ENCODE measurements around the gene RASSF4. TPM values are rescaled to one million over a fixed set of nuclear protein-coding genes. Genes with fewer than 3 reads are reported as not detected.

RASSF4 gene
- total and polyA plus RNA-seq, 9 of the 15 experiments (the other 6 are each of a cell fraction or from before 2014, with no cell fraction given) = 0.01 to 0.62 (median 0.11) TPM; not detected in 3

- TF ChIP-seq, protein P1, sequence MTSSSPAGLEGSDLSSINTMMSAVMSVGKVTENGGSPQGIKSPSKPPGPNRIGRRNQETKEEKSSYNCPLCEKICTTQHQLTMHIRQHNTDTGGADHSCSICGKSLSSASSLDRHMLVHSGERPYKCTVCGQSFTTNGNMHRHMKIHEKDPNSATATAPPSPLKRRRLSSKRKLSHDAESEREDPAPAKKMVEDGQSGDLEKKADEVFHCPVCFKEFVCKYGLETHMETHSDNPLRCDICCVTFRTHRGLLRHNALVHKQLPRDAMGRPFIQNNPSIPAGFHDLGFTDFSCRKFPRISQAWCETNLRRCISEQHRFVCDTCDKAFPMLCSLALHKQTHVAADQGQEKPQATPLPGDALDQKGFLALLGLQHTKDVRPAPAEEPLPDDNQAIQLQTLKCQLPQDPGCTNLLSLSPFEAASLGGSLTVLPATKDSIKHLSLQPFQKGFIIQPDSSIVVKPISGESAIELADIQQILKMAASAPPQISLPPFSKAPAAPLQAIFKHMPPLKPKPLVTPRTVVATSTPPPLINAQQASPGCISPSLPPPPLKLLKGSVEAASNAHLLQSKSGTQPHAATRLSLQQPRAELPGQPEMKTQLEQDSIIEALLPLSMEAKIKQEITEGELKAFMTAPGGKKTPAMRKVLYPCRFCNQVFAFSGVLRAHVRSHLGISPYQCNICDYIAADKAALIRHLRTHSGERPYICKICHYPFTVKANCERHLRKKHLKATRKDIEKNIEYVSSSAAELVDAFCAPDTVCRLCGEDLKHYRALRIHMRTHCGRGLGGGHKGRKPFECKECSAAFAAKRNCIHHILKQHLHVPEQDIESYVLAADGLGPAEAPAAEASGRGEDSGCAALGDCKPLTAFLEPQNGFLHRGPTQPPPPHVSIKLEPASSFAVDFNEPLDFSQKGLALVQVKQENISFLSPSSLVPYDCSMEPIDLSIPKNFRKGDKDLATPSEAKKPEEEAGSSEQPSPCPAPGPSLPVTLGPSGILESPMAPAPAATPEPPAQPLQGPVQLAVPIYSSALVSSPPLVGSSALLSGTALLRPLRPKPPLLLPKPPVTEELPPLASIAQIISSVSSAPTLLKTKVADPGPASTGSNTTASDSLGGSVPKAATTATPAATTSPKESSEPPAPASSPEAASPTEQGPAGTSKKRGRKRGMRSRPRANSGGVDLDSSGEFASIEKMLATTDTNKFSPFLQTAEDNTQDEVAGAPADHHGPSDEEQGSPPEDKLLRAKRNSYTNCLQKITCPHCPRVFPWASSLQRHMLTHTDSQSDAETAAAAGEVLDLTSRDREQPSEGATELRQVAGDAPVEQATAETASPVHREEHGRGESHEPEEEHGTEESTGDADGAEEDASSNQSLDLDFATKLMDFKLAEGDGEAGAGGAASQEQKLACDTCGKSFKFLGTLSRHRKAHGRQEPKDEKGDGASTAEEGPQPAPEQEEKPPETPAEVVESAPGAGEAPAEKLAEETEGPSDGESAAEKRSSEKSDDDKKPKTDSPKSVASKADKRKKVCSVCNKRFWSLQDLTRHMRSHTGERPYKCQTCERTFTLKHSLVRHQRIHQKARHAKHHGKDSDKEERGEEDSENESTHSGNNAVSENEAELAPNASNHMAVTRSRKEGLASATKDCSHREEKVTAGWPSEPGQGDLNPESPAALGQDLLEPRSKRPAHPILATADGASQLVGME (CRISPR knock-in tag; IDR thresholded peaks at IDR 0.05) = no peak
- TF ChIP-seq DACH1 (IDR thresholded peaks at IDR 0.05; ENCODE audit: partially characterized antibody) = no peak
- TF ChIP-seq ELF1 (tag; IDR thresholded peaks at IDR 0.05) = no peak
- TF ChIP-seq, protein P2, sequence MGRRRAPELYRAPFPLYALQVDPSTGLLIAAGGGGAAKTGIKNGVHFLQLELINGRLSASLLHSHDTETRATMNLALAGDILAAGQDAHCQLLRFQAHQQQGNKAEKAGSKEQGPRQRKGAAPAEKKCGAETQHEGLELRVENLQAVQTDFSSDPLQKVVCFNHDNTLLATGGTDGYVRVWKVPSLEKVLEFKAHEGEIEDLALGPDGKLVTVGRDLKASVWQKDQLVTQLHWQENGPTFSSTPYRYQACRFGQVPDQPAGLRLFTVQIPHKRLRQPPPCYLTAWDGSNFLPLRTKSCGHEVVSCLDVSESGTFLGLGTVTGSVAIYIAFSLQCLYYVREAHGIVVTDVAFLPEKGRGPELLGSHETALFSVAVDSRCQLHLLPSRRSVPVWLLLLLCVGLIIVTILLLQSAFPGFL (CRISPR knock-in tag; IDR thresholded peaks at IDR 0.05) = no peak
Observed at GRCh38 chr10:44961931-44962750, 2.5 kb downstream of the RASSF4 start (continued).
